Small intestine (tissue), 7 donors: ENCODE results near the gene CCDC174. TPM values are rescaled to one million over a fixed set of nuclear protein-coding genes. Genes with fewer than 3 reads are reported as not detected.
"Not testable (repeated sequence)": the region's sequence is repeated elsewhere in the genome, so short reads cannot be mapped to it uniquely, and the experiment has no call there.

Source experiments
- DNase-seq, 2 donors: peaks; one replicate each; pipeline versions ENCODE4 v3.0.0 to v3.0.0-alpha.2; 2013
- FAIRE-seq: peaks from 2 replicates; lab custom pipeline; 2012; peaks lifted over from hg19 to GRCh38; lab: Jason Lieb, UNC
- H3K27ac ChIP-seq, 3 donors: one replicate each; pipeline ENCODE4 v1.5.1; 2013; ENCODE audit warnings: low read length in 2 of 3, mild to moderate bottlenecking in 2 of 3, control low read depth in 1 of 3, inconsistent platforms in 1 of 3, low read depth in 1 of 3, moderate library complexity in 1 of 3
- H3K27me3 ChIP-seq, 3 donors: one replicate each; pipeline ENCODE4 v1.6.1; 2013; ENCODE audit warnings: low read length in 3 of 3, inconsistent platforms in 1 of 3; ENCODE audit not compliant: control insufficient read depth in 3 of 3, insufficient read depth in 3 of 3
- H3K36me3 ChIP-seq, 3 donors: one replicate each; pipeline ENCODE4 v1.6.1; 2013; ENCODE audit warnings: low read length in 3 of 3, inconsistent platforms in 1 of 3, low read depth in 1 of 3, mild to moderate bottlenecking in 1 of 3, moderate library complexity in 1 of 3; ENCODE audit not compliant: control insufficient read depth in 3 of 3, insufficient read depth in 2 of 3
- H3K4me1 ChIP-seq, 3 donors: one replicate each; pipeline ENCODE4 v1.6.1; 2013; ENCODE audit warnings: low read length in 2 of 3, inconsistent platforms in 1 of 3, low read depth in 1 of 3, mild to moderate bottlenecking in 1 of 3, moderate library complexity in 1 of 3; ENCODE audit not compliant: control insufficient read depth in 3 of 3, insufficient read depth in 2 of 3
- H3K4me3 ChIP-seq, 3 donors: one replicate each; pipeline ENCODE4 v1.5.1; 2013; ENCODE audit warnings: low read length in 3 of 3, control low read depth in 1 of 3, inconsistent platforms in 1 of 3, low read depth in 1 of 3, mild to moderate bottlenecking in 1 of 3, moderate library complexity in 1 of 3
- H3K9me3 ChIP-seq, 2 donors: one replicate each; pipeline ENCODE4 v1.6.1; 2013; ENCODE audit warnings: low read depth in 1 of 2, low read length in 1 of 2; ENCODE audit not compliant: control insufficient read depth in 2 of 2, insufficient read depth in 1 of 2
- WGBS, 3 donors: extraction: QIAGEN DNeasy Blood & Tissue Kit; methylation state at CpG; one replicate each; pipeline ENCODE4 v1.1.7; 2013; 5-methylcytosine and 5-hydroxymethylcytosine counted together
- polyA plus RNA-seq, 4 donors: library from polyadenylated mRNA; stranded (reverse) in 3 of 4; unstranded in 1 of 4; fragments of 200-250 nt in 3 of 4; fragments of 120-200 nt in 1 of 4; gene quantifications; one replicate each; pipeline versions ENCODE4 v1.2.1 to v1.2.3, GENCODE V29; 2013
- donor health status: healthy with polysubstance abuse.
- donor health status: control.
- donor health status: control.
- donor health status: Bipolar disorder and iron deficiency.
- donor health status: healthy.

The CCDC174 gene
- polyA plus RNA-seq, 4 donors = 15.3 to 24.1 (median 18.8) TPM

DNA sequence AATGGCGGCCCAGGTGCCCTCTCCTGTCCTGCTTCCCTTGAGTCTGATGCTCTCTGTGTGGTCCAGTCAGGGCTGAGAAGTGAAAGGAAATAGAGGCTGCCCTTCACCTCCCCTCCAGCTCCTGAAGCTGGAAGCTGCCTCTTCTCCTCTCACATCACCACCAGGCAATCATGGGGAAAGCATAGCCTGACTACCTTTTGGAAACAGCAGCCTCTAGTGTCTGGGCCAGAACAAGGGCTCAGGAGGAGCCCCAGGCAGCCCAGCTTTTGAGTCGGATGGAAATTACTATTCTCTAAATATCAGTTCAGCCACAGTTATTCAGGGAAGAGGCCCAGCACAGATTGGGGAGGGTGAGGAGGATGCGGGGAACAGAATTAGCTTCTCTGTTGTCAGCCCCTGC is 43.3 kb upstream of the CCDC174 start:
- FAIRE-seq (no peak), DNase-seq (no peak)
- H3K4me3 ChIP-seq = no peak overlapping the region
- H3K36me3 ChIP-seq = no peaks in the 10 kb centered on the region
- H3K27me3 ChIP-seq = peaks cover 0 to 28% (median 11%) of the 10 kb centered on the region in 3 donors
- H3K27ac ChIP-seq = no peak overlapping the region
- peaks cover 0 to 6% of the 10 kb centered on the region in 2 donors for H3K9me3 ChIP-seq
- WGBS, 3 donors = 69 to 75% (median 70%) methylated on average over 3 of the region's 3 CpGs
- H3K4me1 ChIP-seq = no peaks in the 10 kb centered on the region

GRCh38 chr3:14609058-14609457 is 42.5 kb upstream of the CCDC174 start:
- WGBS, 3 donors = 92 to 96% (median 93%) methylated on average over 3 of the region's 3 CpGs
- not testable (repeated sequence) for H3K36me3 ChIP-seq, H3K27ac ChIP-seq, FAIRE-seq, H3K4me3 ChIP-seq, DNase-seq, H3K9me3 ChIP-seq, H3K4me1 ChIP-seq
- peaks cover 0 to 20% (median 5%) of the 10 kb centered on the region in 3 donors for H3K27me3 ChIP-seq

DNA sequence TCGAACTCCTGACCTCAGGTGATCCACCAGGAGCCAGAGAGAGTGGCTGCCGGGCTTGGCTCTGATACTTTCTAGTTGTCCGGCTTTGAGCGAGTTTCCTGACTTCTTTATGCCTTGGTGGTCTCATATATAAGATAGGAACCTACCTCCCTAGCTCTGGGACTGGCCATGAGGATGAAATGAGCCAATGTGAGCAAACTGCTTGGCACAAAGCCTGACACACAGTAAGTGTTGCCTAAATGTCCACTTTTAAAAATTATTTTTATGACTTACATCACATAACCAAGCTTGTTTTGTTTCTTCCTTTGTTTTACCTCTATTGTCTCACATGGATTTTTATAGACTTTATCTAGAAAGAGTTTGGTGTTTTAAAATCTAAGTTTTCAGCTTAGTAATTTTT is 42.1 kb upstream of the CCDC174 start:
- Histone ChIP-seq H3K27ac (no peak overlapping the region), H3K4me1 (no peaks in the 10 kb centered on the region), H3K4me3 (no peak overlapping the region), H3K9me3 (no peaks in the 10 kb centered on the region), H3K36me3 (no peaks in the 10 kb centered on the region), H3K27me3 (peaks cover 0 to 16% (median 2%) of the 10 kb centered on the region in 3 donors)
- WGBS, 3 donors = 77 to 85% (median 83%) methylated on average over 4 of the region's 4 CpGs
- FAIRE-seq (no peak), DNase-seq (no peak)

- DNase-seq (no peak), FAIRE-seq (no peak)
- no peaks in the 10 kb centered on the region for H3K9me3 ChIP-seq
- H3K27me3 ChIP-seq = peaks cover 0 to 16% (median 2%) of the 10 kb centered on the region in 3 donors
- no peaks in the 10 kb centered on the region for H3K36me3 ChIP-seq
- no peak overlapping the region for H3K27ac ChIP-seq
- H3K4me1 ChIP-seq = no peaks in the 10 kb centered on the region
- H3K4me3 ChIP-seq = no peak overlapping the region
These were observed 41.6 kb upstream of the CCDC174 start for GRCh38 chr3:14609941-14610340.

DNA sequence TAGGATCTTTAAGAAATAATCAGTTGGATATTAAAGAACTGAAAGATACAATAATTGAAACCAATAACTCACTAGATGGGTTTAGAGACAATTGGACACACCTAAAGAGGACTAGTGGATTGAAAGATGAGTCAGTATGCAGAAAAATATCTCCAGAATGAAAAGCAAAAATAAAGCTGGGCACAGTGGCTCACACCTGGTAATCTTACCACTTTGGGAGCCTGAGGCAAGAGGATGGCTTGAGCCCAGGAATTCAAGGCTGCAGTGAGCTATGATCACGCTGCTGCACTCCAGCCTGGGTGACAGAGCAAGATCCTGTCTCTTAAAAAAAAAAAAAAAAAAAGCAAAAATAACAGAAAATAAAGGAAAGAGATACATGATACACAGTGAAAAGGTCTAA is 37.4 kb upstream of the CCDC174 start:
- no peak overlapping the region for H3K27ac ChIP-seq
- WGBS, 3 donors = 53 to 81% (median 77%) methylated on average over 1 of the region's 1 CpG
- FAIRE-seq = no peak

GRCh38 chr3:14614862-14615261 is 36.7 kb upstream of the CCDC174 start:
- no peaks in the 10 kb centered on the region for H3K9me3 ChIP-seq
- H3K27me3 ChIP-seq = peaks cover 0 to 6% (median 0%) of the 10 kb centered on the region in 3 donors
- no peaks in the 10 kb centered on the region for H3K4me1 ChIP-seq
- H3K36me3 ChIP-seq = no peaks in the 10 kb centered on the region
- FAIRE-seq (no peak), DNase-seq (no peak)
- H3K27ac ChIP-seq = no peak overlapping the region
- no peak overlapping the region for H3K4me3 ChIP-seq

More for the DNA sequence above, 37.4 kb upstream of the CCDC174 start:
- Histone ChIP-seq H3K4me3 (no peak overlapping the region), H3K9me3 (no peaks in the 10 kb centered on the region), H3K27me3 (peaks cover 0 to 6% (median 0%) of the 10 kb centered on the region in 3 donors), H3K36me3 (no peaks in the 10 kb centered on the region), H3K4me1 (no peaks in the 10 kb centered on the region)
- DNase-seq = no peak

- Histone ChIP-seq H3K4me1 (no peaks in the 10 kb centered on the region), H3K36me3 (no peaks in the 10 kb centered on the region), H3K4me3 (no peak overlapping the region), H3K27me3 (peaks cover 0 to 6% (median 0%) of the 10 kb centered on the region in 3 donors), H3K27ac (no peak overlapping the region), H3K9me3 (no peaks in the 10 kb centered on the region)
- DNase-seq (no peak), FAIRE-seq (no peak)
- 77 to 86% (median 82%) methylated on average over 10 of the region's 10 CpGs for WGBS, 3 donors
These were observed 34.7 kb upstream of the CCDC174 start for GRCh38 chr3:14616606-14617507.

- Histone ChIP-seq H3K27ac (no peak overlapping the region), H3K4me3 (no peak overlapping the region), H3K4me1 (no peaks in the 10 kb centered on the region), H3K36me3 (no peaks in the 10 kb centered on the region), H3K27me3 (peaks cover 0 to 7% (median 0%) of the 10 kb centered on the region in 3 donors), H3K9me3 (no peaks in the 10 kb centered on the region)
- FAIRE-seq = no peak
- no peak for DNase-seq
- WGBS, 3 donors = 62 to 72% (median 70%) methylated on average over 6 of the region's 6 CpGs
These were observed 34.0 kb upstream of the CCDC174 start for GRCh38 chr3:14617508-14618023.
